PC-9 (cell line): ENCODE measurements around the gene KAT7.

Experiments used
- EZH2 ChIP-seq: fragments of 200-600 bp; sonication (generic); IDR thresholded peaks from 2 replicates; pipeline ENCODE4 v1.8.0; 2017; ENCODE audit warnings: antibody characterized with exemption, low read depth
- TF ChIP-seq, protein P1 (sequence below): fragments of 200-600 bp; sonication (generic); conservative IDR thresholded peaks from 2 replicates; pipeline ENCODE4 v1.6.1; 2017; ENCODE audit warnings: mixed run types, antibody characterized with exemption, mild to moderate bottlenecking, moderate library complexity

DNA sequence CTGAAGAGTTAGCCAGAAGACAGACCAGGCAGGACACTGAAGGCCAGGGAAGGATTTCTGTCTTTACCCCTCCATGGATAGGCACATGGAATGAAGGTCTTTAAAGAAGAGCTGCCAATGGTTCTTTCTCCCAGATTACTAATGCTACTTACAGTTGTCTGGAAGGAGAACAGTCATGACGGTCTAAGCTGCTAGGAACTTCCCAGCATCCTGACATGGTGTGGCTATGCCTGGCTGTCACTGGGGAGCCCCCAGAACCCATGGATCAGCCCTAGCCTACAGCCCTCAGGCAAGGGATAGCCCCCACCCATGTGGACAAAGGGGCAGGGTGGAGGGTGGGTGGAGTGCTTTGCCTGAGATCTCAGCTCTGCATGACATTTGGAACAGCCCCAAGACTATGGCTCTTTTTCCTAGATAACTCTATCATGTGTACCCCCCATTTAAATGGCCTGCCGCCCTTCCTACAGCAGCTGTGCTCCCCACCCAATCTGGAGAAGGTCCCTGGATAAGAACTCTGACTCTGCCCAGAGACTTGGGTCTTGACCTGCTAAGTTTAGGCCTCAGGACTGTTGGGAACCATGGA, 9.2 kb upstream of the KAT7 start:
- TF ChIP-seq, protein P1, sequence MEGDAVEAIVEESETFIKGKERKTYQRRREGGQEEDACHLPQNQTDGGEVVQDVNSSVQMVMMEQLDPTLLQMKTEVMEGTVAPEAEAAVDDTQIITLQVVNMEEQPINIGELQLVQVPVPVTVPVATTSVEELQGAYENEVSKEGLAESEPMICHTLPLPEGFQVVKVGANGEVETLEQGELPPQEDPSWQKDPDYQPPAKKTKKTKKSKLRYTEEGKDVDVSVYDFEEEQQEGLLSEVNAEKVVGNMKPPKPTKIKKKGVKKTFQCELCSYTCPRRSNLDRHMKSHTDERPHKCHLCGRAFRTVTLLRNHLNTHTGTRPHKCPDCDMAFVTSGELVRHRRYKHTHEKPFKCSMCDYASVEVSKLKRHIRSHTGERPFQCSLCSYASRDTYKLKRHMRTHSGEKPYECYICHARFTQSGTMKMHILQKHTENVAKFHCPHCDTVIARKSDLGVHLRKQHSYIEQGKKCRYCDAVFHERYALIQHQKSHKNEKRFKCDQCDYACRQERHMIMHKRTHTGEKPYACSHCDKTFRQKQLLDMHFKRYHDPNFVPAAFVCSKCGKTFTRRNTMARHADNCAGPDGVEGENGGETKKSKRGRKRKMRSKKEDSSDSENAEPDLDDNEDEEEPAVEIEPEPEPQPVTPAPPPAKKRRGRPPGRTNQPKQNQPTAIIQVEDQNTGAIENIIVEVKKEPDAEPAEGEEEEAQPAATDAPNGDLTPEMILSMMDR, result no peak
- no peak for TF ChIP-seq EZH2
